DND-41 (cell line): ENCODE measurements around the gene HTRA1.

Experiments
- ATAC-seq: fragments of 200-7000 bp; cut with Tn5 transposase; 3 replicates; pipeline ENCODE4 v1.9.1; 2021; ENCODE audit warnings: low read depth; ENCODE audit not compliant: insufficient read depth
- DNase-seq: peaks from one replicate; pipeline ENCODE4 v3.0.0-alpha.2; 2020
- H2AFZ ChIP-seq: 2 replicates; pipeline ENCODE4 v1.6.0; 2012; ENCODE audit warnings: low read depth, low read length
- H3K27ac ChIP-seq: 2 replicates; pipeline ENCODE4 v1.5.1; 2012; ENCODE audit warnings: low read length, inconsistent platforms
- H3K27me3 ChIP-seq: fragments of 200-600 bp; sonication (generic); 2 replicates; pipeline ENCODE4 v1.6.0; 2012; ENCODE audit warnings: low read length, mild to moderate bottlenecking, inconsistent platforms; ENCODE audit not compliant: insufficient read depth, poor library complexity
- H3K36me3 ChIP-seq: 2 replicates; pipeline ENCODE4 v1.5.1; 2012; ENCODE audit warnings: low read length, inconsistent platforms; ENCODE audit not compliant: insufficient read depth
- H3K4me1 ChIP-seq: 2 replicates; pipeline ENCODE4 v1.5.1; 2012; ENCODE audit warnings: mild to moderate bottlenecking, low read length; ENCODE audit not compliant: insufficient read depth
- H3K4me2 ChIP-seq: 2 replicates; pipeline ENCODE4 v1.6.0; 2012; ENCODE audit warnings: mild to moderate bottlenecking, moderate library complexity, low read length, inconsistent platforms; ENCODE audit not compliant: insufficient read depth
- H3K4me3 ChIP-seq, 2 experiments: fragments of 200-600 bp in 1 of 2; shearing (Covaris generic) in 1 of 2; 2 replicates each; pipeline ENCODE4 v1.5.1; 2012 to 2016; ENCODE audit warnings: inconsistent platforms in 2 of 2, low read length in 2 of 2, mild to moderate bottlenecking in 2 of 2, low read depth in 1 of 2, moderate library complexity in 1 of 2
- H3K79me2 ChIP-seq: 2 replicates; pipeline ENCODE4 v1.6.0; 2012; ENCODE audit warnings: low read length, inconsistent platforms; ENCODE audit not compliant: insufficient read depth
- H3K9ac ChIP-seq: 2 replicates; pipeline ENCODE4 v1.6.0; 2012; ENCODE audit warnings: low read depth, mild to moderate bottlenecking, inconsistent platforms, low read length, moderate library complexity
- H3K9me3 ChIP-seq: 2 replicates; pipeline ENCODE4 v1.5.1; 2012; ENCODE audit warnings: low read length, moderate library complexity, mild to moderate bottlenecking, inconsistent platforms; ENCODE audit not compliant: insufficient read depth, severe bottlenecking
- H4K20me1 ChIP-seq: 2 replicates; pipeline ENCODE4 v1.6.0; 2012; ENCODE audit warnings: low read length; ENCODE audit not compliant: insufficient read depth
- EZH2 ChIP-seq: IDR thresholded peaks from 3 replicates; pipeline ENCODE4 v1.6.1; 2012; ENCODE audit warnings: borderline replicate concordance, low read depth, mild to moderate bottlenecking, moderate library complexity, low read length, inconsistent platforms; ENCODE audit not compliant: severe bottlenecking
- TF ChIP-seq, protein P1 (sequence below): IDR thresholded peaks from 2 replicates; pipeline ENCODE4 v1.5.1; 2012; ENCODE audit warnings: borderline replicate concordance, low read length, moderate library complexity, mild to moderate bottlenecking; ENCODE audit not compliant: poor library complexity, severe bottlenecking; ENCODE audit errors: extremely low read depth

HTRA1 gene

DNA sequence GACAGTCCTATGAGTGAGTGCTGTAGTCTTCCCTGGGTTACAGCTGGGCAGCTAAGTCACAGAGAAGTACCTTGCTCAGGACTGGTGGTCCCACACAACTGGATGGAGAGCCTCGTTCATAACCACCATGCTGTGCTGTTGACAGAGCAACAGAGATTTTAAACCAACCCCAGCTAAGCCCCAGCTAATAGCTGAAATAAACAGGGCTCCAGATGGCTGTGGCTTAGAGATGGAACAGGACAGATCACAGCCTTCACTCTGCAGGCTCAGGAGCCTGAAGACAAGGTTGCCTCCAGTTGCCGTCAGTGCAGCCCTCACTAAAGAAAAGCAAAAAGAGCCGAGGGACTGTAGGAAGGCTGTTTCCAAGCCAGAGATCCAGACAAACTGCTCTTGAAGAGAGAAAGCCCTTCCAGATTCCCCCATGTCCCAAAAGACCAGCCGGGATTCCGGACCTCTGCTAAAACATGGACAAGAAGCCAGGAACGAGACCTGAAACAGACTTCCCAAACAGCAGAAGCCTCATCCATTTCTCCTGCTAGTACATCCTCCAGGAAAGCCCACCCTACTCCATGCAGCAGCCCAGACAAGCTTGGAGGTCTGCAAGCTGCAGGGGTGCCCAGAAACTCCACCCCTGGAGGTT, 4.2 kb downstream of the HTRA1 start:
- Histone ChIP-seq H3K27me3 (peaks cover 6% of the 10 kb centered on the region), H4K20me1 (no peaks in the 10 kb centered on the region), H2AFZ (no peak overlapping the region), H3K79me2 (no peaks in the 10 kb centered on the region), H3K9me3 (no peaks in the 10 kb centered on the region), H3K27ac (no peak overlapping the region), H3K4me2 (no peak overlapping the region), H3K36me3 (no peaks in the 10 kb centered on the region), H3K4me3 (no peak overlapping the region), H3K4me1 (no peaks in the 10 kb centered on the region), H3K9ac (no peak overlapping the region)
- TF ChIP-seq EZH2, result no peak
- TF ChIP-seq, protein P1, sequence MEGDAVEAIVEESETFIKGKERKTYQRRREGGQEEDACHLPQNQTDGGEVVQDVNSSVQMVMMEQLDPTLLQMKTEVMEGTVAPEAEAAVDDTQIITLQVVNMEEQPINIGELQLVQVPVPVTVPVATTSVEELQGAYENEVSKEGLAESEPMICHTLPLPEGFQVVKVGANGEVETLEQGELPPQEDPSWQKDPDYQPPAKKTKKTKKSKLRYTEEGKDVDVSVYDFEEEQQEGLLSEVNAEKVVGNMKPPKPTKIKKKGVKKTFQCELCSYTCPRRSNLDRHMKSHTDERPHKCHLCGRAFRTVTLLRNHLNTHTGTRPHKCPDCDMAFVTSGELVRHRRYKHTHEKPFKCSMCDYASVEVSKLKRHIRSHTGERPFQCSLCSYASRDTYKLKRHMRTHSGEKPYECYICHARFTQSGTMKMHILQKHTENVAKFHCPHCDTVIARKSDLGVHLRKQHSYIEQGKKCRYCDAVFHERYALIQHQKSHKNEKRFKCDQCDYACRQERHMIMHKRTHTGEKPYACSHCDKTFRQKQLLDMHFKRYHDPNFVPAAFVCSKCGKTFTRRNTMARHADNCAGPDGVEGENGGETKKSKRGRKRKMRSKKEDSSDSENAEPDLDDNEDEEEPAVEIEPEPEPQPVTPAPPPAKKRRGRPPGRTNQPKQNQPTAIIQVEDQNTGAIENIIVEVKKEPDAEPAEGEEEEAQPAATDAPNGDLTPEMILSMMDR, result no peak
- DNase-seq, result no peak
- no peak for ATAC-seq

DNA sequence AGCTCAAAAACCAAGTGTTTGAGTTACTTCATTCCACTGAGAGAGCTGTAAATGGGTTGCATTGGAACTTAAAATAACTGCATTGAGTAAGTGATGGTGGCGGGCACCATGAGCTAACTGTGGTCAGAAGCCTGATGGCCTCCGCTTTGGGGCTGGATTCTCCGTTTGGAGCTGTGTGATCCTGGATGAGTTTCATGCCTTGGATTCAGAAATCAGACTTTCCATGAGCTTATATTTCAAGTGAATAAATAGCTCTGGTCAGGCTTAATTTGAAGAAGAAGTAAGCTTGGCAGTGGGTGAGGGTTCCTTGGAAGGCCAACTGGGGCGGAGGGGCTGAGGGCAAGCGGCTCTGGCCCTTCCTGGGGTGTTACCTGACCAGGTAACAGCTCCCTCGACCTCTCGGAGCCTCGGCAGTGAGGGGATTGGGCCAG, 5.6 kb downstream of the HTRA1 start:
- no peaks in the 10 kb centered on the region for H3K4me1 ChIP-seq
- DNase-seq (no peak), ATAC-seq (no peak)
- no peak overlapping the region for H2AFZ ChIP-seq
- H3K27me3 ChIP-seq, result peaks cover 6% of the 10 kb centered on the region
- H3K4me2 ChIP-seq, result no peak overlapping the region
- no peak overlapping the region for H3K4me3 ChIP-seq
- H4K20me1 ChIP-seq, result no peaks in the 10 kb centered on the region
- no peak for TF ChIP-seq EZH2
- TF ChIP-seq, protein P1, result no peak
- H3K9me3 ChIP-seq, result no peaks in the 10 kb centered on the region
- H3K27ac ChIP-seq, result no peak overlapping the region
- H3K9ac ChIP-seq, result no peak overlapping the region
- no peaks in the 10 kb centered on the region for H3K79me2 ChIP-seq
- no peaks in the 10 kb centered on the region for H3K36me3 ChIP-seq

DNA sequence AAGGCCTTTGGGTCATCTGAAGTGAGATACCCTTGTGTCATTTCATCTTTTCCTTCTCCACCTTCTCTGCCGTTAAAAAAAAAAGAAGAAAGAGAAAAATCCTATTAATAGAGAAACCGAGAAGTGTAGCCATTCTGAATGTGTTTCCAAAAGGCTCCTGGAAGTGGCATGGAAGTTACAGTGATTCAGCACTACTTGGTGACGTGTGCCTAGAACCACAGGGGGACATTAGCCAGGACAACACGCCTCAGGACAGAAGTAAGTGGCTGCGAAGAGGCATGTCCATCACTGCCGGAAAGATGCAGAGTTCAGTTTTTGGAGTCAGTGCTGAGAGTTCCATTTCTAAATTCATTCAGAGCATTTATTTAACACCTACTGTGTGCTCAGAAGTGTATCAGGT, 6.3 kb downstream of the HTRA1 start:
- H3K4me3 ChIP-seq, result no peak overlapping the region
- no peaks in the 10 kb centered on the region for H4K20me1 ChIP-seq
- H3K36me3 ChIP-seq, result no peaks in the 10 kb centered on the region
- H3K4me1 ChIP-seq, result no peaks in the 10 kb centered on the region
- peaks cover 6% of the 10 kb centered on the region for H3K27me3 ChIP-seq
- H3K9ac ChIP-seq, result no peak overlapping the region
- ATAC-seq (no peak), DNase-seq (no peak)
- H3K79me2 ChIP-seq, result no peaks in the 10 kb centered on the region
- no peak overlapping the region for H3K4me2 ChIP-seq
- no peaks in the 10 kb centered on the region for H3K9me3 ChIP-seq
- H2AFZ ChIP-seq, result no peak overlapping the region
- no peak for TF ChIP-seq EZH2
- TF ChIP-seq, protein P1, result no peak
- H3K27ac ChIP-seq, result no peak overlapping the region
